ENCODE results near the gene ODC1.
A peak's percentile ranks its signal among the peaks of the same experiment; 100 is the strongest.

ODC1 gene

GRCh38 chr2:10397878-10398277, 50.2 kb downstream of the ODC1 start:
- DNase-seq: no peak

GRCh38 chr2:10397297-10397875, 50.7 kb downstream of the ODC1 start:
- no peak for DNase-seq

GRCh38 chr2:10396464-10396863, 51.7 kb downstream of the ODC1 start:
- DNase-seq: no peak

GRCh38 chr2:10395893-10396292, 52.2 kb downstream of the ODC1 start:
- DNase-seq: no peak

- DNase-seq: no peak
Measured at GRCh38 chr2:10393640-10393982, 54.5 kb downstream of the ODC1 start.

- DNase-seq: no peak
Measured at GRCh38 chr2:10392951-10393639, 55.0 kb downstream of the ODC1 start.

- no peak for DNase-seq
Measured at GRCh38 chr2:10392548-10392947, 55.6 kb downstream of the ODC1 start.

- DNase-seq: no peak
Measured at GRCh38 chr2:10392100-10392499, 56.0 kb downstream of the ODC1 start.

- DNase-seq: peak; percentile 8
Measured at GRCh38 chr2:10390369-10390801, 57.7 kb downstream of the ODC1 start.
